K562 (cell line): ENCODE measurements around the gene TNFSF11. TPM values are rescaled to one million over a fixed set of nuclear protein-coding genes. Genes with fewer than 3 reads are reported as not detected.

Experiments
- ATAC-seq: fragments of 200-7000 bp; cut with Tn5 transposase; 3 replicates; pipeline ENCODE4 v1.9.1; 2020; ENCODE audit warnings: moderate library complexity
- BruUV-seq: library from RNA; stranded (reverse); fragments of 400-500 nt; replicated peaks from 2 replicates; lab custom pipeline; 2021; lab: Mats Ljungman, UMichigan
- CTCF ChIA-PET: fragments of 300-600 bp; formaldehyde crosslinking; extraction: SDS; loops from one replicate; lab custom pipeline; 2021; ENCODE audit warnings: low intra/inter-chr PET ratio; lab: Yijun Ruan, JAX
- POLR2A ChIA-PET: fragments of 300-600, 350-650 bp; sonication (Branson Sonifier 250); formaldehyde crosslinking; extraction: SDS; loops from one replicate; lab custom pipeline; 2021; ENCODE audit warnings: antibody characterized with exemption, inconsistent platforms; lab: Yijun Ruan, JAX
- DNase-seq, 4 experiments: peaks; one replicate each; pipeline versions ENCODE4 v3.0.0 to v3.0.0-alpha.2; 2011 to 2018; ENCODE audit warnings: low spot score in 3 of 4, mixed read lengths in 3 of 4; ENCODE audit errors: extremely low read depth in 1 of 4
- FAIRE-seq: peaks from 2 replicates; lab custom pipeline; 2011; peaks lifted over from hg19 to GRCh38; lab: Jason Lieb, UNC
- H2AFZ ChIP-seq: 2 replicates; pipeline ENCODE4 v1.6.0; 2011; ENCODE audit warnings: low read depth, low read length, control low read depth, inconsistent platforms
- H3K27ac ChIP-seq: fragments of 200-600 bp; 3 replicates; pipeline ENCODE4 v1.8.0; 2011; ENCODE audit warnings: low read depth, mild to moderate bottlenecking, control low read depth, inconsistent platforms, low read length, moderate library complexity, mixed read lengths; ENCODE audit errors: extremely low read depth
- H3K27me3 ChIP-seq, 2 experiments: fragments of 300-600 bp in 1 of 2; 2 replicates in 1 of 2; 3 replicates in 1 of 2; pipeline versions ENCODE4 v1.6.0 to v1.8.0; 2011; ENCODE audit warnings: inconsistent platforms in 2 of 2, low read length in 2 of 2, mild to moderate bottlenecking in 1 of 2, mixed read lengths in 1 of 2, moderate library complexity in 1 of 2; ENCODE audit not compliant: control insufficient read depth in 2 of 2, insufficient read depth in 2 of 2
- H3K36me3 ChIP-seq: fragments of 300-600 bp; 3 replicates; pipeline ENCODE4 v1.8.0; 2011; ENCODE audit warnings: mild to moderate bottlenecking, low read length, inconsistent platforms; ENCODE audit not compliant: control insufficient read depth, insufficient read depth
- H3K4me1 ChIP-seq, 2 experiments: fragments of 200-600 bp in 1 of 2; replicated peaks in 1 of 2; 2 replicates in 1 of 2; 3 replicates in 1 of 2; pipeline versions ENCODE4 v1.5.1 to v1.8.0; 2011; ENCODE audit warnings: inconsistent platforms in 2 of 2, low read length in 2 of 2, mild to moderate bottlenecking in 1 of 2, mixed read lengths in 1 of 2, moderate library complexity in 1 of 2; ENCODE audit not compliant: control insufficient read depth in 2 of 2, insufficient read depth in 2 of 2
- H3K4me2 ChIP-seq: 2 replicates; pipeline ENCODE4 v1.6.1; 2011; ENCODE audit warnings: low read length, control low read depth, inconsistent platforms, mixed read lengths; ENCODE audit not compliant: insufficient read depth
- H3K4me3 ChIP-seq: fragments of 200-600 bp; sonication (generic), shearing (Covaris generic); 2 replicates; pipeline ENCODE4 v1.5.1; 2016; ENCODE audit warnings: control low read depth, inconsistent platforms
- H3K79me2 ChIP-seq: fragments of 200-600 bp; 3 replicates; pipeline ENCODE4 v1.8.0; 2011; ENCODE audit warnings: low read length, inconsistent platforms; ENCODE audit not compliant: control insufficient read depth, insufficient read depth
- H3K9ac ChIP-seq, 2 experiments: 2 replicates each; pipeline versions ENCODE4 v1.6.0 to v1.6.1; 2011; ENCODE audit warnings: low read depth in 2 of 2, low read length in 2 of 2, control low read depth in 1 of 2, inconsistent platforms in 1 of 2, mild to moderate bottlenecking in 1 of 2, mixed read lengths in 1 of 2; ENCODE audit not compliant: insufficient read depth in 1 of 2
- H3K9me1 ChIP-seq: one replicate; pipeline ENCODE4 v1.6.0; 2011; ENCODE audit warnings: inconsistent platforms, mild to moderate bottlenecking, low read length, moderate library complexity; ENCODE audit not compliant: control insufficient read depth, insufficient read depth
- H3K9me3 ChIP-seq: replicated peaks from 2 replicates; pipeline ENCODE4 v1.5.1; 2011; ENCODE audit warnings: low read depth, low read length, inconsistent platforms; ENCODE audit not compliant: control insufficient read depth, insufficient read depth
- H4K20me1 ChIP-seq: replicated peaks from 2 replicates; pipeline ENCODE4 v1.6.1; 2011; ENCODE audit warnings: low read length, inconsistent platforms, mixed read lengths; ENCODE audit not compliant: control insufficient read depth, insufficient read depth
- CREB5 ChIP-seq: fragments of 250-450 bp; sonication (Bioruptor Pico); IDR thresholded peaks from 2 replicates; pipeline ENCODE4 v1.5.0; 2020; ENCODE audit warnings: mild to moderate bottlenecking
- EGR1 ChIP-seq: fragments of 450-650 bp; conservative IDR thresholded peaks from 2 replicates; pipeline ENCODE4 v1.6.1; 2017; ENCODE audit warnings: mild to moderate bottlenecking
- ETV5 ChIP-seq: sonication (generic); formaldehyde crosslinking; IDR thresholded peaks from 2 replicates; pipeline ENCODE4 v1.4.0; 2020; ENCODE audit warnings: low read depth, mild to moderate bottlenecking, missing genetic modification reagents
- JUND ChIP-seq, 2 experiments: IDR thresholded peaks; 2 replicates in 1 of 2; 3 replicates in 1 of 2; pipeline ENCODE4 v1.6.1; 2011; ENCODE audit warnings: borderline replicate concordance in 2 of 2, low read depth in 2 of 2, low read length in 2 of 2, improper control_type of control experiment in 1 of 2, missing biosample characterization in 1 of 2, missing genetic modification characterization in 1 of 2, missing genetic modification reagents in 1 of 2
- POLR3A ChIP-seq: IDR thresholded peaks from 2 replicates; pipeline ENCODE4 v1.6.1; 2011; ENCODE audit warnings: borderline replicate concordance, mild to moderate bottlenecking, moderate library complexity; ENCODE audit not compliant: insufficient read length, insufficient read depth; ENCODE audit errors: extremely low read depth
- RBM25 ChIP-seq: fragments of 200-400 bp; formaldehyde crosslinking; IDR thresholded peaks from 2 replicates; pipeline ENCODE4 v1.6.1; 2018; ENCODE audit warnings: low read length, low read depth, moderate library complexity; ENCODE audit not compliant: severe bottlenecking
- ZFX ChIP-seq: sonication (generic); formaldehyde crosslinking; IDR thresholded peaks from 2 replicates; pipeline ENCODE4 v1.8.0; 2022; ENCODE audit warnings: mild to moderate bottlenecking, missing genetic modification reagents, moderate library complexity
- ZNF740 ChIP-seq, 3 experiments: fragments of 200-800 bp in 1 of 3; sonication (Bioruptor generic) in 1 of 3; sonication (generic) in 1 of 3; formaldehyde crosslinking in 1 of 3; IDR thresholded peaks; 2 replicates each; pipeline versions ENCODE4 v1.6.1 to v1.8.0; 2016 to 2022; ENCODE audit warnings: mild to moderate bottlenecking in 2 of 3, missing compliant biosample characterization in 2 of 3, missing genetic modification characterization in 2 of 3, missing genetic modification reagents in 1 of 3
- WGBS: fragments of 100-300 bp; shearing (Covaris generic); methylation state at CpG from one replicate; pipeline ENCODE4 v1.1.6; 2016; ENCODE audit warnings: low coverage, mixed read lengths; ENCODE audit not compliant: insufficient coverage; ENCODE audit errors: missing lambda C conversion rate; 5-methylcytosine and 5-hydroxymethylcytosine counted together
- in situ Hi-C: fragments of 300-500 bp; cut with MboI; formaldehyde crosslinking; loops from 4 replicates; pipeline ENCODE4 v1.15.0; 2018; ENCODE audit warnings: inconsistent platforms, mixed read lengths
- intact Hi-C: fragments of 100-400 bp; cut with micrococcal nuclease; formaldehyde crosslinking; loops from 2 replicates; pipeline ENCODE4 v1.14.2; 2022
- polyA plus RNA-seq, 8 experiments: library from polyadenylated mRNA; depleted of rRNA in 4 of 8; stranded (reverse) in 5 of 8; unstranded in 3 of 8; fragments of >200 nt; fragmentation: Nextera tagmentation in 2 of 8; fragmentation: Illumina TruSeq in 1 of 8; extraction: Ambion mirVana in 2 of 8; extraction: Trizol in 1 of 8; gene quantifications; 2 replicates each; pipeline versions ENCODE4 v1.2.1 to v1.2.3, GENCODE V29; 2011 to 2014; ENCODE audit warnings: inconsistent platforms in 1 of 8, missing spikeins in 1 of 8
- total RNA-seq, 7 experiments: library from RNA; depleted of rRNA in 6 of 7; stranded (reverse); fragments of >200 nt in 6 of 7; fragmentation: Illumina TruSeq in 2 of 7; extraction: Trizol in 2 of 7; gene quantifications; 2 replicates each; pipeline versions ENCODE4 v1.2.1 to v1.2.3, GENCODE V29; 2011 to 2021; ENCODE audit warnings: low replicate concordance in 1 of 7
- TF ChIP-seq, protein P1 (sequence below), 2 experiments: fragments of 150-350 bp in 1 of 2; IDR thresholded peaks; 2 replicates each; pipeline ENCODE4 v1.6.1; 2012 to 2016; ENCODE audit warnings: low read depth in 2 of 2, low read length in 2 of 2, mild to moderate bottlenecking in 1 of 2, moderate library complexity in 1 of 2

The TNFSF11 gene
- total and polyA plus RNA-seq, 9 of the 15 experiments (the other 6 are each of a cell fraction or from before 2014, with no cell fraction given) = not detected

GRCh38 chr13:42547612-42548011 is 26.3 kb upstream of the TNFSF11 start:
- Histone ChIP-seq H3K27me3 (no peaks in the 10 kb centered on the region), H3K9me3 (no peaks in the 10 kb centered on the region), H4K20me1 (no peaks in the 10 kb centered on the region), H3K36me3 (no peaks in the 10 kb centered on the region), H3K9ac (no peak overlapping the region), H3K9me1 (no peaks in the 10 kb centered on the region), H3K4me3 (no peak overlapping the region), H3K4me2 (no peak overlapping the region), H3K27ac (no peak overlapping the region), H2AFZ (no peak overlapping the region), H3K79me2 (no peaks in the 10 kb centered on the region), H3K4me1 (no peaks in the 10 kb centered on the region)
- FAIRE-seq (no peak), DNase-seq (no peak), ATAC-seq (no peak)
- CTCF ChIA-PET = no interaction called here
- TF ChIP-seq, protein P1, sequence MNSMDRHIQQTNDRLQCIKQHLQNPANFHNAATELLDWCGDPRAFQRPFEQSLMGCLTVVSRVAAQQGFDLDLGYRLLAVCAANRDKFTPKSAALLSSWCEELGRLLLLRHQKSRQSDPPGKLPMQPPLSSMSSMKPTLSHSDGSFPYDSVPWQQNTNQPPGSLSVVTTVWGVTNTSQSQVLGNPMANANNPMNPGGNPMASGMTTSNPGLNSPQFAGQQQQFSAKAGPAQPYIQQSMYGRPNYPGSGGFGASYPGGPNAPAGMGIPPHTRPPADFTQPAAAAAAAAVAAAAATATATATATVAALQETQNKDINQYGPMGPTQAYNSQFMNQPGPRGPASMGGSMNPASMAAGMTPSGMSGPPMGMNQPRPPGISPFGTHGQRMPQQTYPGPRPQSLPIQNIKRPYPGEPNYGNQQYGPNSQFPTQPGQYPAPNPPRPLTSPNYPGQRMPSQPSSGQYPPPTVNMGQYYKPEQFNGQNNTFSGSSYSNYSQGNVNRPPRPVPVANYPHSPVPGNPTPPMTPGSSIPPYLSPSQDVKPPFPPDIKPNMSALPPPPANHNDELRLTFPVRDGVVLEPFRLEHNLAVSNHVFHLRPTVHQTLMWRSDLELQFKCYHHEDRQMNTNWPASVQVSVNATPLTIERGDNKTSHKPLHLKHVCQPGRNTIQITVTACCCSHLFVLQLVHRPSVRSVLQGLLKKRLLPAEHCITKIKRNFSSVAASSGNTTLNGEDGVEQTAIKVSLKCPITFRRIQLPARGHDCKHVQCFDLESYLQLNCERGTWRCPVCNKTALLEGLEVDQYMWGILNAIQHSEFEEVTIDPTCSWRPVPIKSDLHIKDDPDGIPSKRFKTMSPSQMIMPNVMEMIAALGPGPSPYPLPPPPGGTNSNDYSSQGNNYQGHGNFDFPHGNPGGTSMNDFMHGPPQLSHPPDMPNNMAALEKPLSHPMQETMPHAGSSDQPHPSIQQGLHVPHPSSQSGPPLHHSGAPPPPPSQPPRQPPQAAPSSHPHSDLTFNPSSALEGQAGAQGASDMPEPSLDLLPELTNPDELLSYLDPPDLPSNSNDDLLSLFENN (IDR thresholded peaks at IDR 0.05; ENCODE audit: low read depth in 2 of 2, low read length in 2 of 2) = no peak
- TF ChIP-seq JUND (IDR thresholded peaks at IDR 0.05; ENCODE audit: borderline replicate concordance, low read depth, low read length) (no peak), JUND (tag; IDR thresholded peaks at IDR 0.05; ENCODE audit: borderline replicate concordance, low read depth, low read length) (no peak), POLR3A (no peak), RBM25 (no peak), EGR1 (no peak), CREB5 (CRISPR knock-in tag) (no peak), ZFX (CRISPR knock-in tag) (no peak), ZNF740 (CRISPR knock-in tag; IDR thresholded peaks at IDR 0.05) (no peak), ZNF740 (tag; IDR thresholded peaks at IDR 0.05) (no peak), ETV5 (CRISPR knock-in tag) (no peak)
- intact Hi-C loops (no loop called here), in situ Hi-C loops (no loop called here)
- POLR2A ChIA-PET = no interaction called here
- 0% methylated on average over 1 of the region's 1 CpG for WGBS
- BruUV-seq = no TSS peak
